GM23338 (cell line): Measurements from ENCODE around the gene NANOS2. TPM values are rescaled to one million over a fixed set of nuclear protein-coding genes. Genes with fewer than 3 reads are reported as not detected.

Experiments used
- ATAC-seq: fragments of 200-7000 bp; cut with Tn5 transposase; 3 replicates; pipeline ENCODE4 v1.9.1; 2020
- DNase-seq: peaks from one replicate; pipeline ENCODE4 v3.0.0-alpha.2; 2015; ENCODE audit warnings: low spot score
- H2AFZ ChIP-seq: fragments of 200-600 bp; sonication (generic); 2 replicates; pipeline ENCODE4 v1.8.0; 2016; ENCODE audit warnings: antibody characterized with exemption, mild to moderate bottlenecking, moderate library complexity
- H3F3A ChIP-seq: fragments of 200-600 bp; sonication (generic); replicated peaks from 2 replicates; pipeline ENCODE4 v1.8.0; 2017; ENCODE audit warnings: antibody characterized with exemption, mixed run types, low read depth
- H3K27ac ChIP-seq: fragments of 200-600 bp; sonication (generic); 2 replicates; pipeline ENCODE4 v1.6.1; 2016; ENCODE audit warnings: low read depth
- H3K27me3 ChIP-seq: fragments of 200-600 bp; sonication (generic); 2 replicates; pipeline ENCODE4 v1.8.0; 2016; ENCODE audit warnings: mild to moderate bottlenecking, mixed run types, moderate library complexity; ENCODE audit not compliant: insufficient read depth
- H3K36me3 ChIP-seq: fragments of 200-600 bp; sonication (generic); 2 replicates; pipeline ENCODE4 v1.8.0; 2016; ENCODE audit warnings: mild to moderate bottlenecking; ENCODE audit not compliant: insufficient read depth
- H3K4me1 ChIP-seq: fragments of 200-600 bp; sonication (generic); 2 replicates; pipeline ENCODE4 v1.8.0; 2016; ENCODE audit warnings: mild to moderate bottlenecking, moderate library complexity; ENCODE audit not compliant: insufficient read depth
- H3K4me2 ChIP-seq: fragments of 200-600 bp; sonication (generic); 2 replicates; pipeline ENCODE4 v1.7.1; 2017; ENCODE audit warnings: mixed run types
- H3K4me3 ChIP-seq: fragments of 200-600 bp; sonication (generic); 2 replicates; pipeline ENCODE4 v1.6.1; 2016; ENCODE audit warnings: mixed run types
- H3K79me2 ChIP-seq: fragments of 200-600 bp; sonication (generic); replicated peaks from 2 replicates; pipeline ENCODE4 v1.8.0; 2017; ENCODE audit warnings: mild to moderate bottlenecking; ENCODE audit not compliant: insufficient read depth
- H3K9me2 ChIP-seq: fragments of 200-600 bp; sonication (generic); 2 replicates; pipeline ENCODE4 v1.8.0; 2017; ENCODE audit not compliant: insufficient read depth
- H4K20me1 ChIP-seq: fragments of 200-600 bp; sonication (generic); replicated peaks from 2 replicates; pipeline ENCODE4 v1.8.0; 2017; ENCODE audit warnings: mild to moderate bottlenecking; ENCODE audit not compliant: insufficient read depth
- H3K27ac Mint-ChIP-seq: 2 replicates; pipeline ENCODE4 v1.8.0; 2020; ENCODE audit warnings: inconsistent platforms, mild to moderate bottlenecking, moderate library complexity, mixed read lengths
- H3K27me3 Mint-ChIP-seq: 3 replicates; pipeline ENCODE4 v1.8.0; 2022; ENCODE audit warnings: low read depth, mild to moderate bottlenecking, moderate library complexity, mixed read lengths, inconsistent platforms; ENCODE audit not compliant: insufficient read depth, poor library complexity
- H3K36me3 Mint-ChIP-seq: 3 replicates; pipeline ENCODE4 v1.8.0; 2021; ENCODE audit warnings: low read depth, mild to moderate bottlenecking, inconsistent platforms, moderate library complexity, mixed read lengths
- H3K4me1 Mint-ChIP-seq: 3 replicates; pipeline ENCODE4 v1.8.0; 2020; ENCODE audit warnings: mild to moderate bottlenecking, inconsistent platforms, mixed read lengths
- H3K4me3 Mint-ChIP-seq: 3 replicates; pipeline ENCODE4 v1.8.0; 2021; ENCODE audit warnings: moderate library complexity, mild to moderate bottlenecking, inconsistent platforms, mixed read lengths
- H3K9me3 Mint-ChIP-seq: 3 replicates; pipeline ENCODE4 v1.8.0; 2020; ENCODE audit warnings: moderate library complexity, mild to moderate bottlenecking, inconsistent platforms, mixed read lengths
- CREB1 ChIP-seq: fragments of 250-450 bp; sonication (Bioruptor Pico); IDR thresholded peaks from 2 replicates; pipeline ENCODE4 v1.5.0; 2020; ENCODE audit warnings: low read depth, mild to moderate bottlenecking, moderate library complexity
- CTCF ChIP-seq, 2 experiments: fragments of 200-600 bp in 1 of 2; sonication (generic) in 1 of 2; conservative IDR thresholded peaks; 2 replicates each; pipeline versions ENCODE4 v1.5.1 to v1.6.1; 2016 to 2017; ENCODE audit warnings: antibody characterized with exemption in 2 of 2, low read depth in 2 of 2, mild to moderate bottlenecking in 2 of 2, moderate library complexity in 1 of 2
- EZH2 ChIP-seq: fragments of 200-600 bp; sonication (generic); IDR thresholded peaks from one replicate; pipeline ENCODE4 v1.8.0; 2017; ENCODE audit warnings: antibody characterized with exemption, mild to moderate bottlenecking, low read depth; ENCODE audit not compliant: unreplicated experiment
- EZH2phosphoT487 ChIP-seq: fragments of 200-600 bp; sonication (generic); IDR thresholded peaks from one replicate; pipeline ENCODE4 v1.8.1; 2018; ENCODE audit warnings: antibody characterized with exemption; ENCODE audit not compliant: unreplicated experiment
- JUNB ChIP-seq: IDR thresholded peaks from one replicate; pipeline ENCODE4 v1.6.1; 2016; ENCODE audit warnings: antibody characterized with exemption; ENCODE audit not compliant: unreplicated experiment
- NANOG ChIP-seq: IDR thresholded peaks from 2 replicates; pipeline ENCODE4 v1.6.1; 2016; ENCODE audit warnings: antibody characterized with exemption, borderline replicate concordance
- POLR2AphosphoS5 ChIP-seq: IDR thresholded peaks from 2 replicates; pipeline ENCODE4 v1.6.1; 2016; ENCODE audit warnings: antibody characterized with exemption, low read depth
- ZNF114 ChIP-seq: fragments of 250-450 bp; sonication (Bioruptor Pico); IDR thresholded peaks from 2 replicates; pipeline ENCODE4 v1.5.0; 2020; ENCODE audit warnings: mild to moderate bottlenecking, moderate library complexity
- ZNF331 ChIP-seq: fragments of 250-450 bp; sonication (Bioruptor Pico); IDR thresholded peaks from 2 replicates; pipeline ENCODE4 v1.5.0; 2020; ENCODE audit warnings: low read depth, mild to moderate bottlenecking, moderate library complexity
- polyA plus RNA-seq: library from polyadenylated mRNA; unstranded; fragments of >200 nt; fragmentation: Nextera tagmentation; extraction: Ambion mirVana; gene quantifications from 2 replicates; pipeline ENCODE4 v1.2.1, GENCODE V29; 2016
- total RNA-seq: library from RNA; depleted of rRNA; stranded (reverse); fragments of >200 nt; shearing (Covaris generic); gene quantifications from 2 replicates; pipeline ENCODE4 v1.2.3, GENCODE V29; 2014
- TF ChIP-seq, protein P1 (sequence below): IDR thresholded peaks from one replicate; pipeline ENCODE4 v1.6.1; 2018; ENCODE audit warnings: antibody characterized with exemption; ENCODE audit not compliant: unreplicated experiment
- TF ChIP-seq, protein P2 (sequence below): IDR thresholded peaks from 2 replicates; pipeline ENCODE4 v1.6.1; 2016; ENCODE audit warnings: antibody characterized with exemption

Gene NANOS2
- total and polyA plus RNA-seq, 2 experiments from 2014 or later, result 0.11 to 0.14 TPM

- H3K79me2 ChIP-seq, result no peaks in the 10 kb centered on the region
- H3K4me2 ChIP-seq, result peak overlapping the region; percentile 80
- no peaks in the 10 kb centered on the region for H3K9me2 ChIP-seq
- peak overlapping the region; percentile 94; the same call in 1 of the 2 replicates for H2AFZ ChIP-seq
- H3K27me3 Mint-ChIP-seq, result peaks cover 7% of the 10 kb centered on the region
- TF ChIP-seq, protein P1, sequence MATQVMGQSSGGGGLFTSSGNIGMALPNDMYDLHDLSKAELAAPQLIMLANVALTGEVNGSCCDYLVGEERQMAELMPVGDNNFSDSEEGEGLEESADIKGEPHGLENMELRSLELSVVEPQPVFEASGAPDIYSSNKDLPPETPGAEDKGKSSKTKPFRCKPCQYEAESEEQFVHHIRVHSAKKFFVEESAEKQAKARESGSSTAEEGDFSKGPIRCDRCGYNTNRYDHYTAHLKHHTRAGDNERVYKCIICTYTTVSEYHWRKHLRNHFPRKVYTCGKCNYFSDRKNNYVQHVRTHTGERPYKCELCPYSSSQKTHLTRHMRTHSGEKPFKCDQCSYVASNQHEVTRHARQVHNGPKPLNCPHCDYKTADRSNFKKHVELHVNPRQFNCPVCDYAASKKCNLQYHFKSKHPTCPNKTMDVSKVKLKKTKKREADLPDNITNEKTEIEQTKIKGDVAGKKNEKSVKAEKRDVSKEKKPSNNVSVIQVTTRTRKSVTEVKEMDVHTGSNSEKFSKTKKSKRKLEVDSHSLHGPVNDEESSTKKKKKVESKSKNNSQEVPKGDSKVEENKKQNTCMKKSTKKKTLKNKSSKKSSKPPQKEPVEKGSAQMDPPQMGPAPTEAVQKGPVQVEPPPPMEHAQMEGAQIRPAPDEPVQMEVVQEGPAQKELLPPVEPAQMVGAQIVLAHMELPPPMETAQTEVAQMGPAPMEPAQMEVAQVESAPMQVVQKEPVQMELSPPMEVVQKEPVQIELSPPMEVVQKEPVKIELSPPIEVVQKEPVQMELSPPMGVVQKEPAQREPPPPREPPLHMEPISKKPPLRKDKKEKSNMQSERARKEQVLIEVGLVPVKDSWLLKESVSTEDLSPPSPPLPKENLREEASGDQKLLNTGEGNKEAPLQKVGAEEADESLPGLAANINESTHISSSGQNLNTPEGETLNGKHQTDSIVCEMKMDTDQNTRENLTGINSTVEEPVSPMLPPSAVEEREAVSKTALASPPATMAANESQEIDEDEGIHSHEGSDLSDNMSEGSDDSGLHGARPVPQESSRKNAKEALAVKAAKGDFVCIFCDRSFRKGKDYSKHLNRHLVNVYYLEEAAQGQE, result no peak
- TF ChIP-seq POLR2AphosphoS5 (no peak), CREB1 (CRISPR knock-in tag) (no peak), EZH2 (no peak)
- H3K4me1 ChIP-seq, result peaks cover 14% of the 10 kb centered on the region; the same call in 1 of the 2 replicates
- H3K9me3 Mint-ChIP-seq, result no peaks in the 10 kb centered on the region; the same call in 2 of the 3 replicates
- H3K36me3 ChIP-seq, result no peaks in the 10 kb centered on the region; the same call in 1 of the 2 replicates
- no peak overlapping the region; the same call in none of the 2 replicates for H3K27ac Mint-ChIP-seq
- peak overlapping the region; percentile 72; the same call in 2 of the 3 replicates for H3K4me3 Mint-ChIP-seq
- 0 out of 2 replicates have a peak, but pooled peaks cover 7% of the 10 kb centered on the region for H3F3A ChIP-seq
- peaks cover 22% of the 10 kb centered on the region for H3K4me1 Mint-ChIP-seq
- H3K36me3 Mint-ChIP-seq, result peaks cover 14% of the 10 kb centered on the region; the same call in 2 of the 3 replicates
- ATAC-seq (peak; percentile 45), DNase-seq (peak; percentile 72)
- no peak overlapping the region for H3K27ac ChIP-seq
- H3K27me3 ChIP-seq, result no peaks in the 10 kb centered on the region
- H3K4me3 ChIP-seq, result peak overlapping the region; percentile 49
- no peaks in the 10 kb centered on the region for H4K20me1 ChIP-seq
Measured at GRCh38 chr19:45939792-45940514, 25.4 kb upstream of the NANOS2 start.

DNA sequence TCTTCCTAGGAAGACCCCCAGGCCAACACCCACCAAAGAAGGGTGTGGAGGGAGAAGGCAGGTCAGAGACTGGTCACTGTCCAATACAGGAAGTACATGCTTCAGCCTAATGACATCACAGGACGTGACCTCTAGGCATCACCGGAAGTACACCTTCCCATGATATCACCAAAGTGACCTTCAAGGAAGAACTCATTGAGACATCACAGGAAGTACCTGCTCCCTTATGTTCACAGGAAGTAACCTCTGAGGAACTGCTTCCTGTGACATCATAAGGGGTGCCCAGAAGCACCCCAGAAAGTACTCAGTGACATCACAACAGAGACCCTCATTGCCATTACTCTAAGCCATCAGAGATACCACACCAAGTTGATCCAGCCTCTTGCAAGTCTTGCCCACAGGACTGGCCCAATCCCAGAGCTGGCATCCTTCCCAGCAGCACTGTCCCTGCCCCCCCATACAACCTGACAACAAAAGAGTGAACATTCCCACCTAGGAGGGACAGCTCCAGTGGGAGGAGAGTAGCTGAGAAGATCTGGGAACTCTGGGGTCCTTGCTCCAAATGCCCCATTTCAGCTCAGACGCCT, 24.2 kb upstream of the NANOS2 start:
- no peak for ATAC-seq
- no peak overlapping the region for H3K4me3 Mint-ChIP-seq
- H3K36me3 Mint-ChIP-seq, result peaks cover 9% of the 10 kb centered on the region; the same call in 2 of the 3 replicates
- TF ChIP-seq JUNB, result no peak
- TF ChIP-seq, protein P1, result no peak
- TF ChIP-seq EZH2phosphoT487, result no peak
- TF ChIP-seq ZNF114 (CRISPR knock-in tag), result no peak
- TF ChIP-seq ZNF331, result no peak
- TF ChIP-seq, protein P2, sequence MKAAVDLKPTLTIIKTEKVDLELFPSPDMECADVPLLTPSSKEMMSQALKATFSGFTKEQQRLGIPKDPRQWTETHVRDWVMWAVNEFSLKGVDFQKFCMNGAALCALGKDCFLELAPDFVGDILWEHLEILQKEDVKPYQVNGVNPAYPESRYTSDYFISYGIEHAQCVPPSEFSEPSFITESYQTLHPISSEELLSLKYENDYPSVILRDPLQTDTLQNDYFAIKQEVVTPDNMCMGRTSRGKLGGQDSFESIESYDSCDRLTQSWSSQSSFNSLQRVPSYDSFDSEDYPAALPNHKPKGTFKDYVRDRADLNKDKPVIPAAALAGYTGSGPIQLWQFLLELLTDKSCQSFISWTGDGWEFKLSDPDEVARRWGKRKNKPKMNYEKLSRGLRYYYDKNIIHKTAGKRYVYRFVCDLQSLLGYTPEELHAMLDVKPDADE, result no peak
- no peak for TF ChIP-seq NANOG
- TF ChIP-seq POLR2AphosphoS5, result no peak
- TF ChIP-seq CTCF (conservative IDR thresholded peaks at IDR 0.05; ENCODE audit: low read depth in 2 of 2), result no peak

More for the DNA sequence above, 24.2 kb upstream of the NANOS2 start:
- DNase-seq, result no peak
- peaks cover 10% of the 10 kb centered on the region for H3K27me3 Mint-ChIP-seq
- Histone ChIP-seq H3K79me2 (no peaks in the 10 kb centered on the region), H2AFZ (no peak overlapping the region), H3K9me2 (no peaks in the 10 kb centered on the region), H3K4me1 (peaks cover 14% of the 10 kb centered on the region; the same call in 1 of the 2 replicates), H4K20me1 (no peaks in the 10 kb centered on the region), H3K4me2 (no peak overlapping the region), H3K36me3 (no peaks in the 10 kb centered on the region; the same call in 1 of the 2 replicates), H3K4me3 (no peak overlapping the region), H3F3A (0 out of 2 replicates have a peak, but pooled peaks cover 7% of the 10 kb centered on the region), H3K27me3 (no peaks in the 10 kb centered on the region), H3K27ac (no peak overlapping the region)
- H3K27ac Mint-ChIP-seq, result no peak overlapping the region
- H3K4me1 Mint-ChIP-seq, result peaks cover 22% of the 10 kb centered on the region
- no peaks in the 10 kb centered on the region for H3K9me3 Mint-ChIP-seq
